ENCODE data around the gene ZNF582. TPM values are rescaled to one million over a fixed set of nuclear protein-coding genes. Genes with fewer than 3 reads are reported as not detected.
A peak's percentile ranks its signal among the peaks of the same experiment; 100 is the strongest.

ZNF582 gene
- total RNA-seq: 2.2 and 3.2 TPM in 2 replicates

DNA sequence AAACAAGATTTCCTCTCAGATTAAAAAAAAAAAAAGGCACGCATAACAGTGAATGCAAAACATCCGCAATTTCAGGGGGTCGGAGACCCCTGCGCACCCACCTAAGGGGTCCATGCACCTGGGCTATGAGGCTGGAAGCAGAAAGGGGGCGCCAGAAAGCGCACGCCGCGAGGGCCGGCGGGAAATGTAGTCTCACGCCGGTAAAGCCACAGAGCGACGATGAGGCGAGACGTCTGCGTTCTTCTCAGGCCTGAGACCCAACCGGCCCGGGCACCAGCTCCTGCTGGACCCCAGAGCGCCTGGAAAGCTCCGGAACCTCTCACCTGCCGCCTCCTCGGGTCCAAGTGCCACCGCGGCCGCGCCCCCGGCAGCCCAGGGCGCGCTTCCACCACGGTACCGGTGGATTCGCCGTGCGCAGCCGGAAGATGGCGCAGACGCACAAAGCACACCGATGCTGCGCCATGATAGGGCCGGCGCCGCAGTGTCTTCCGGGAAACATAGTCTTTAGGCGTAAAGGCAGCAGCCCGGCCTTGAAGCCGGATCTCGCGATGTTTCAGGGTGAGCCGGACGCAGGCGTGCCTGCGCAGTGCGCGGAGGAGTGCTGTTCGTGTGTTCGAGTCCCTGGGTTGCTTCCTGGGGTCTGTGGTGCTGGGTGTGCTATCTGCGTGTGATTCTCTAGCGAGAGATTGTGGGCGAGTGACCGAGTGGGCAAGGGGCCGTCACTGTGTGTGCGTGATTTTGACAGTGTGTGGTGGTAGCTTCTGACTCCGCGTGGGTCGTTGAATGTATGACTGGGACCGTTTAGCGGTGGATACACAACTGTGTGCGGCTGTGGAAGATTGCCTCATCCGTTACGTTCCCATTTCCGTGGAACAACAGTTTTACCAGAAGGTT is at the start of gene ZNF582:
Gene ZNF582 (minus strand): TSS at position 416 of the 894 bp plus-strand sequence. CDS start 1,782 bp downstream, outside the sequence.
- peak within 1 kb of the TSS; percentile 73 for H3K27ac ChIP-seq (ENCODE audit: low read depth, low read length)
- H4K20me1 ChIP-seq (ENCODE audit: insufficient read depth, low read length): no peaks in the 10 kb centered on the region
- H3K36me3 ChIP-seq (ENCODE audit: insufficient read depth, low read length): no peaks in the 10 kb centered on the region
- H3K4me2 ChIP-seq (ENCODE audit: insufficient read depth, low read length): peak within 1 kb of the TSS; percentile 82
- H3K9me3 ChIP-seq (ENCODE audit: low read depth, low read length): no peaks in the 10 kb centered on the region
- H3K79me2 ChIP-seq (ENCODE audit: insufficient read depth, low read length): no peaks in the 10 kb centered on the region
- TF ChIP-seq, protein P1, sequence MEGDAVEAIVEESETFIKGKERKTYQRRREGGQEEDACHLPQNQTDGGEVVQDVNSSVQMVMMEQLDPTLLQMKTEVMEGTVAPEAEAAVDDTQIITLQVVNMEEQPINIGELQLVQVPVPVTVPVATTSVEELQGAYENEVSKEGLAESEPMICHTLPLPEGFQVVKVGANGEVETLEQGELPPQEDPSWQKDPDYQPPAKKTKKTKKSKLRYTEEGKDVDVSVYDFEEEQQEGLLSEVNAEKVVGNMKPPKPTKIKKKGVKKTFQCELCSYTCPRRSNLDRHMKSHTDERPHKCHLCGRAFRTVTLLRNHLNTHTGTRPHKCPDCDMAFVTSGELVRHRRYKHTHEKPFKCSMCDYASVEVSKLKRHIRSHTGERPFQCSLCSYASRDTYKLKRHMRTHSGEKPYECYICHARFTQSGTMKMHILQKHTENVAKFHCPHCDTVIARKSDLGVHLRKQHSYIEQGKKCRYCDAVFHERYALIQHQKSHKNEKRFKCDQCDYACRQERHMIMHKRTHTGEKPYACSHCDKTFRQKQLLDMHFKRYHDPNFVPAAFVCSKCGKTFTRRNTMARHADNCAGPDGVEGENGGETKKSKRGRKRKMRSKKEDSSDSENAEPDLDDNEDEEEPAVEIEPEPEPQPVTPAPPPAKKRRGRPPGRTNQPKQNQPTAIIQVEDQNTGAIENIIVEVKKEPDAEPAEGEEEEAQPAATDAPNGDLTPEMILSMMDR (IDR thresholded peaks at IDR 0.05; ENCODE audit: extremely low read depth, low read depth, low read length): peak; percentile 81
- H3K4me1 ChIP-seq (ENCODE audit: insufficient read depth, low read length): peaks cover 6% of the 10 kb centered on the region
- DNase-seq (ENCODE audit: insufficient read length, low spot score, missing footprints): peak; percentile 99
- peak within 1 kb of the TSS; percentile 79 for H3K4me3 ChIP-seq (ENCODE audit: insufficient read depth, low read length)
- no peaks in the 10 kb centered on the region for H3K27me3 ChIP-seq (ENCODE audit: insufficient read depth, low read length)
- peak within 1 kb of the TSS; percentile 100 for H2AFZ ChIP-seq (ENCODE audit: low read length)

DNA sequence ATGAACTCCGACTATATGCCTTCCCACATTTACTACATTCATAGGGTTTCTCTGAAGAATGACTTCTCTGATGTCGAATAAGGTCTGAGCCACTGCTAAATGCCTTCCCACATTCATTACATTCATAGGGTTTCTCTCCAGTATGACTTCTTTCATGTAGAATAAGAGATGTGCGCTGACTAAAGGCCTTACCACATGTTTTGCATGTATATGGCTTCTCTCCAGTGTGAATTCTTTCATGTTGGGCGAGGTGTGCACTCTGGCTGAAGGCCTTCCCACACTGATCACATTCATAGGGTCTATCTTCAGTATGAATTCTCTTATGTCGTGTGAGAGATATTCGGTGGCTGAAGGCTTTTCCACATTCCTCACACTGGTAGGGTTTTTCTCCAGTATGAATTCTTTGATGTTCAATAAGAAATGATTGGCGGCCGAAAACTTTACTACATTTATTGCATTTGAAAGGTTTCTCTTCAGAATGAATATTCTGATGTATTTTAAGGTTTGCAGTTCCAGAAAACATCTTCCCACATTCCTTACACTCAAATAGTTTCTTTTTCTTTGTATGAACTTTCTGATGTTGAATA is 48.0 kb upstream of the ZNF582 start:
- Histone ChIP-seq H3K27me3 (ENCODE audit: insufficient read depth, low read length) (no peaks in the 10 kb centered on the region), H2AFZ (ENCODE audit: low read length) (no peak overlapping the region), H3K4me1 (ENCODE audit: insufficient read depth, low read length) (no peaks in the 10 kb centered on the region), H3K36me3 (ENCODE audit: insufficient read depth, low read length) (no peaks in the 10 kb centered on the region), H3K79me2 (ENCODE audit: insufficient read depth, low read length) (no peaks in the 10 kb centered on the region), H3K4me2 (ENCODE audit: insufficient read depth, low read length) (no peak overlapping the region), H3K9me3 (ENCODE audit: low read depth, low read length) (peaks cover 15% of the 10 kb centered on the region), H3K4me3 (ENCODE audit: insufficient read depth, low read length) (no peak overlapping the region), H3K27ac (ENCODE audit: low read depth, low read length) (no peak overlapping the region), H4K20me1 (ENCODE audit: insufficient read depth, low read length) (no peaks in the 10 kb centered on the region)
- TF ChIP-seq, protein P1 (IDR thresholded peaks at IDR 0.05; ENCODE audit: extremely low read depth, low read depth, low read length): no peak
- no peak for DNase-seq (ENCODE audit: insufficient read length, low spot score, missing footprints)

DNA sequence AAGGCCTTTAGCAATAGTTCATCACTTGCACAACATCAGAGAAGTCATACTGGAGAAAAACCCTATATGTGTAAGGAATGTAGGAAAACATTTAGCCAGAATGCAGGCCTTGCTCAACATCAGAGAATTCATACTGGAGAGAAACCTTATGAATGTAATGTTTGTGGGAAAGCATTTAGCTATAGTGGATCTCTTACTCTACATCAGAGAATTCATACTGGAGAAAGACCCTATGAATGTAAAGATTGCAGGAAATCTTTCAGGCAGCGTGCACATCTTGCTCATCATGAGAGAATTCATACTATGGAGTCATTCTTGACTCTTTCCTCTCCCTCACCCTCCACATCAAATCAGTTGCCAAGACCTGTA is 30.6 kb upstream of the ZNF582 start:
- Histone ChIP-seq H3K4me1 (ENCODE audit: insufficient read depth, low read length) (no peaks in the 10 kb centered on the region), H2AFZ (ENCODE audit: low read length) (no peak overlapping the region), H3K9me3 (ENCODE audit: low read depth, low read length) (peaks cover 44% of the 10 kb centered on the region), H3K4me2 (ENCODE audit: insufficient read depth, low read length) (no peak overlapping the region), H3K36me3 (ENCODE audit: insufficient read depth, low read length) (peaks cover 11% of the 10 kb centered on the region), H4K20me1 (ENCODE audit: insufficient read depth, low read length) (no peaks in the 10 kb centered on the region), H3K27me3 (ENCODE audit: insufficient read depth, low read length) (no peaks in the 10 kb centered on the region), H3K27ac (ENCODE audit: low read depth, low read length) (no peak overlapping the region), H3K79me2 (ENCODE audit: insufficient read depth, low read length) (no peaks in the 10 kb centered on the region), H3K4me3 (ENCODE audit: insufficient read depth, low read length) (no peak overlapping the region)
- TF ChIP-seq, protein P1 (IDR thresholded peaks at IDR 0.05; ENCODE audit: extremely low read depth, low read depth, low read length): no peak
- no peak for DNase-seq (ENCODE audit: insufficient read length, low spot score, missing footprints)
